Prostate gland (tissue), 2 donors: ENCODE measurements around the gene OR6C65.

Experiments
- POLR2A ChIP-seq: fragments of 450-650 bp; IDR thresholded peaks from one replicate; pipeline ENCODE4 v1.6.1; 2016; ENCODE audit warnings: antibody characterized with exemption, mild to moderate bottlenecking
- POLR2AphosphoS5 ChIP-seq: sonication (generic); formaldehyde crosslinking; IDR thresholded peaks from one replicate; pipeline ENCODE4 v1.6.1; 2017; ENCODE audit warnings: antibody characterized with exemption
- TF ChIP-seq, protein P1 (sequence below), 4 experiments: fragments of 200-600 bp in 2 of 4; fragments of 450-650 bp in 2 of 4; sonication (generic) in 2 of 4; IDR thresholded peaks; 1 replicate in 3 of 4; 2 replicates in 1 of 4; pipeline ENCODE4 v1.5.1; 2016 to 2019; ENCODE audit warnings: antibody characterized with exemption in 4 of 4, mild to moderate bottlenecking in 2 of 4, moderate library complexity in 2 of 4

DNA sequence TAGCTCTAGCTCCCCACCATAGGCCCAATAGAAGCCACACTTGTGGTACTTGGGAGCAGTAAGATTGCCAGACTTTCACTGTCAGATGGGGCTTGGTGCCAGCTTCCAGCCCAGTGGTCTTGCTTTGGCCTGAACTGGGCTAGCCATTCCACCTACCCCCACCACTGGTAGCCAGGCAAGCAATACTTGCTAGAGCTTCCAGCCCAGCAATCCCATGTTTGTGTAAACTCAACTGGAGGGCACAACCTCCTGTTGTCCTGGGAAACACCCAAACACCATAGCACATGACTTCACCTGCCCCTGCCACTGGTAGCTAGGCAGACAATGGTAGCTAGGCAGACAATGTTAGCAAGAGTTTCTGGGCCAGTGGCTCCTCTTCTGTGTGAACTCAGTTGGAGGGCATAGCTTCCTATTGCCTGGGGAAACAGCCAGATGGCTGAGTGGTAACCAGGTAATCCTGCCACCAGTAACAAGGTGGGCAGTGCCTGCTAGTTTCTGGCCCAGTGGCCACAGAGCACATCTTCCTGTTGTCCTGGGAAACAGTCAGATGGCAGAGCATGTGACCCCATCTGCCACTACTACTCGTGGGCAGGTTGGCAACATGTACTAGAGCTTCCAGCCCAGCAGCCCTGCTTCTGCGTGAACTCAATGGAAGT lies 20.1 kb downstream of the OR6C65 start:
- TF ChIP-seq, protein P1, sequence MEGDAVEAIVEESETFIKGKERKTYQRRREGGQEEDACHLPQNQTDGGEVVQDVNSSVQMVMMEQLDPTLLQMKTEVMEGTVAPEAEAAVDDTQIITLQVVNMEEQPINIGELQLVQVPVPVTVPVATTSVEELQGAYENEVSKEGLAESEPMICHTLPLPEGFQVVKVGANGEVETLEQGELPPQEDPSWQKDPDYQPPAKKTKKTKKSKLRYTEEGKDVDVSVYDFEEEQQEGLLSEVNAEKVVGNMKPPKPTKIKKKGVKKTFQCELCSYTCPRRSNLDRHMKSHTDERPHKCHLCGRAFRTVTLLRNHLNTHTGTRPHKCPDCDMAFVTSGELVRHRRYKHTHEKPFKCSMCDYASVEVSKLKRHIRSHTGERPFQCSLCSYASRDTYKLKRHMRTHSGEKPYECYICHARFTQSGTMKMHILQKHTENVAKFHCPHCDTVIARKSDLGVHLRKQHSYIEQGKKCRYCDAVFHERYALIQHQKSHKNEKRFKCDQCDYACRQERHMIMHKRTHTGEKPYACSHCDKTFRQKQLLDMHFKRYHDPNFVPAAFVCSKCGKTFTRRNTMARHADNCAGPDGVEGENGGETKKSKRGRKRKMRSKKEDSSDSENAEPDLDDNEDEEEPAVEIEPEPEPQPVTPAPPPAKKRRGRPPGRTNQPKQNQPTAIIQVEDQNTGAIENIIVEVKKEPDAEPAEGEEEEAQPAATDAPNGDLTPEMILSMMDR (IDR thresholded peaks at IDR 0.05) = no peak
- TF ChIP-seq POLR2A (no peak), POLR2AphosphoS5 (no peak)
